Stimulated activated CD8-positive, alpha-beta memory T cell treated with anti-CD3 and anti-CD28 coated beads, Interleukin-15, amount 100 ng/mL, for 24 hours (primary cell): Measurements from ENCODE around the gene ANKRD26.

Experiments used
- DNase-seq: peaks from one replicate; pipeline ENCODE4 v3.0.0-alpha.2; 2020; ENCODE audit warnings: low read depth

Gene ANKRD26

GRCh38 chr10:27019827-27020226 is 80.5 kb downstream of the ANKRD26 start:
- DNase-seq, result no peak

GRCh38 chr10:26997610-26998009 is 102.7 kb downstream of the ANKRD26 start:
- no peak for DNase-seq

GRCh38 chr10:26994743-26995142 is 105.6 kb downstream of the ANKRD26 start:
- no peak for DNase-seq

- no peak for DNase-seq
These were observed 112.4 kb downstream of the ANKRD26 start for GRCh38 chr10:26987851-26988250.

GRCh38 chr10:26983156-26983555 is 117.1 kb downstream of the ANKRD26 start:
- no peak for DNase-seq

- DNase-seq, result no peak
These were observed 118.2 kb downstream of the ANKRD26 start for GRCh38 chr10:26982058-26982457.

- no peak for DNase-seq
These were observed 119.0 kb downstream of the ANKRD26 start for GRCh38 chr10:26981232-26981824.

GRCh38 chr10:26978519-26978918 is 121.8 kb downstream of the ANKRD26 start:
- DNase-seq, result no peak

GRCh38 chr10:26977635-26978034 is 122.7 kb downstream of the ANKRD26 start:
- no peak for DNase-seq

- no peak for DNase-seq
These were observed 129.6 kb downstream of the ANKRD26 start for GRCh38 chr10:26970667-26971066.

- DNase-seq, result no peak
These were observed 131.0 kb downstream of the ANKRD26 start for GRCh38 chr10:26969145-26969926.

- no peak for DNase-seq
These were observed 137.5 kb downstream of the ANKRD26 start for GRCh38 chr10:26962835-26963234.

- DNase-seq, result no peak
These were observed 140.0 kb downstream of the ANKRD26 start for GRCh38 chr10:26960308-26960707.

GRCh38 chr10:26959841-26960240 is 140.5 kb downstream of the ANKRD26 start:
- no peak for DNase-seq
